GM12878 (cell line): ENCODE results near the gene ZDHHC21. TPM values are rescaled to one million over a fixed set of nuclear protein-coding genes. Genes with fewer than 3 reads are reported as not detected.

Experiments
- ATAC-seq: fragments of 200-7000 bp; cut with Tn5 transposase; 3 replicates; pipeline ENCODE4 v1.9.1; 2020; ENCODE audit warnings: mild to moderate bottlenecking, moderate library complexity
- BruUV-seq: library from RNA; stranded (reverse); fragments of 400-500 nt; replicated peaks from 2 replicates; lab custom pipeline; 2021; lab: Mats Ljungman, UMichigan
- CTCF ChIA-PET: fragments of 300-600 bp; sonication (Branson Sonifier 250); formaldehyde crosslinking; extraction: SDS; loops from one replicate; lab custom pipeline; 2021; ENCODE audit warnings: inconsistent platforms; lab: Yijun Ruan, JAX
- POLR2A ChIA-PET: fragments of 350-600 bp; formaldehyde crosslinking; extraction: SDS; loops from one replicate; lab custom pipeline; 2021; ENCODE audit warnings: inconsistent platforms; lab: Charles Lee
- RAD21 ChIA-PET: fragments of 300-600 bp; sonication (Branson Sonifier 250); formaldehyde crosslinking; loops from one replicate; lab custom pipeline; 2023; ENCODE audit warnings: antibody characterized with exemption; ENCODE audit not compliant: unreplicated experiment; lab: Charles Lee
- SMC1A ChIA-PET: fragments of 300-600 bp; sonication (Branson Sonifier 250); formaldehyde crosslinking; loops from one replicate; lab custom pipeline; 2023; ENCODE audit not compliant: unreplicated experiment, uncharacterized antibody; lab: Charles Lee
- DNase-seq: peaks from one replicate; pipeline ENCODE4 v3.0.0-alpha.2; 2011; ENCODE audit warnings: low read depth, low spot score
- FAIRE-seq: peaks from 3 replicates; lab custom pipeline; 2011; peaks lifted over from hg19 to GRCh38; lab: Jason Lieb, UNC
- H2AFZ ChIP-seq: 2 replicates; pipeline ENCODE4 v1.6.0; 2011; ENCODE audit warnings: low read depth, low read length, control low read depth; ENCODE audit not compliant: control insufficient read depth
- H3K27ac ChIP-seq: 2 replicates; pipeline ENCODE4 v1.5.1; 2011; ENCODE audit warnings: control low read depth; ENCODE audit not compliant: control insufficient read depth, insufficient read depth
- H3K27me3 ChIP-seq, 2 experiments: replicated peaks in 1 of 2; 2 replicates each; pipeline versions ENCODE4 v1.6.0 to v1.6.1; 2011; ENCODE audit warnings: low read length in 1 of 2; ENCODE audit not compliant: control insufficient read depth in 2 of 2, insufficient read depth in 2 of 2
- H3K36me3 ChIP-seq, 2 experiments: 2 replicates each; pipeline ENCODE4 v1.5.1; 2011; ENCODE audit warnings: low read length in 1 of 2; ENCODE audit not compliant: control insufficient read depth in 2 of 2, insufficient read depth in 2 of 2
- H3K4me1 ChIP-seq: 2 replicates; pipeline ENCODE4 v1.6.1; 2011; ENCODE audit warnings: mild to moderate bottlenecking, low read length, moderate library complexity, mixed read lengths; ENCODE audit not compliant: control insufficient read depth, insufficient read depth
- H3K4me2 ChIP-seq: 2 replicates; pipeline ENCODE4 v1.6.0; 2011; ENCODE audit warnings: control low read depth; ENCODE audit not compliant: control insufficient read depth, insufficient read depth
- H3K4me3 ChIP-seq: fragments of 200-600 bp; sonication (generic); 2 replicates; pipeline ENCODE4 v1.5.1; 2016
- H3K79me2 ChIP-seq: 2 replicates; pipeline ENCODE4 v1.6.0; 2011; ENCODE audit warnings: low read length; ENCODE audit not compliant: control insufficient read depth, insufficient read depth
- H3K9ac ChIP-seq: 2 replicates; pipeline ENCODE4 v1.8.0; 2011; ENCODE audit warnings: low read length, control low read depth, mixed read lengths; ENCODE audit not compliant: control insufficient read depth, insufficient read depth
- H3K9me3 ChIP-seq: replicated peaks from 3 replicates; pipeline ENCODE4 v1.5.1; 2011; ENCODE audit warnings: mild to moderate bottlenecking, low read length; ENCODE audit not compliant: control insufficient read depth, insufficient read depth
- H4K20me1 ChIP-seq: 2 replicates; pipeline ENCODE4 v1.6.0; 2011; ENCODE audit not compliant: control insufficient read depth, insufficient read depth
- BACH1 ChIP-seq: fragments of 450-650 bp; IDR thresholded peaks from 2 replicates; pipeline ENCODE4 v1.6.1; 2017; ENCODE audit warnings: mild to moderate bottlenecking, borderline replicate concordance
- BHLHE40 ChIP-seq, 2 experiments: fragments of 450-650 bp in 1 of 2; IDR thresholded peaks; 2 replicates each; pipeline ENCODE4 v1.6.1; 2011 to 2017; ENCODE audit warnings: low read depth in 2 of 2, borderline replicate concordance in 1 of 2, improper control_type of control experiment in 1 of 2, low read length in 1 of 2, mild to moderate bottlenecking in 1 of 2
- BMI1 ChIP-seq: fragments of 450-650 bp; IDR thresholded peaks from 2 replicates; pipeline ENCODE4 v1.6.1; 2016; ENCODE audit warnings: mild to moderate bottlenecking, moderate library complexity, borderline replicate concordance
- CHD1 ChIP-seq: IDR thresholded peaks from 2 replicates; pipeline ENCODE4 v1.6.1; 2012; ENCODE audit warnings: low read depth, low read length, improper control_type of control experiment
- CHD2 ChIP-seq: IDR thresholded peaks from 2 replicates; pipeline ENCODE4 v1.6.1; 2011; ENCODE audit warnings: low read depth, low read length, improper control_type of control experiment, borderline replicate concordance
- HDAC6 ChIP-seq: fragments of 200-600 bp; sonication (generic); IDR thresholded peaks from one replicate; pipeline ENCODE4 v1.8.0; 2017; ENCODE audit warnings: antibody characterized with exemption; ENCODE audit not compliant: unreplicated experiment
- IRF4 ChIP-seq: IDR thresholded peaks from 2 replicates; pipeline ENCODE4 v1.6.1; 2011; ENCODE audit warnings: low read depth, low read length
- LARP7 ChIP-seq: fragments of 450-650 bp; IDR thresholded peaks from 2 replicates; pipeline ENCODE4 v1.6.1; 2017; ENCODE audit warnings: mild to moderate bottlenecking
- NFIC ChIP-seq: IDR thresholded peaks from 2 replicates; pipeline ENCODE4 v1.6.1; 2012; ENCODE audit warnings: low read depth, mild to moderate bottlenecking, inconsistent platforms, low read length, moderate library complexity
- NFYB ChIP-seq: IDR thresholded peaks from 2 replicates; pipeline ENCODE4 v1.6.1; 2011; ENCODE audit warnings: low read depth, mild to moderate bottlenecking, low read length, improper control_type of control experiment, moderate library complexity; ENCODE audit not compliant: insufficient read depth
- NRF1 ChIP-seq: conservative IDR thresholded peaks from 2 replicates; pipeline ENCODE4 v1.6.1; 2011; ENCODE audit warnings: mild to moderate bottlenecking, low read depth, low read length, improper control_type of control experiment
- PKNOX1 ChIP-seq: fragments of 450-650 bp; IDR thresholded peaks from 2 replicates; pipeline ENCODE4 v1.6.1; 2016; ENCODE audit warnings: mild to moderate bottlenecking
- RFX5 ChIP-seq: IDR thresholded peaks from 2 replicates; pipeline ENCODE4 v1.6.1; 2011; ENCODE audit warnings: low read depth, low read length, improper control_type of control experiment
- SMAD5 ChIP-seq: IDR thresholded peaks from 2 replicates; pipeline ENCODE4 v1.6.1; 2016; ENCODE audit warnings: antibody characterized with exemption, low read depth
- SREBF2 ChIP-seq: IDR thresholded peaks from 2 replicates; pipeline ENCODE4 v1.6.1; 2012; ENCODE audit warnings: mild to moderate bottlenecking, low read length
- SRF ChIP-seq, 2 experiments: IDR thresholded peaks; 2 replicates each; pipeline ENCODE4 v1.6.1; 2011; ENCODE audit warnings: low read depth in 2 of 2, low read length in 2 of 2, mild to moderate bottlenecking in 1 of 2, moderate library complexity in 1 of 2
- STAT3 ChIP-seq: IDR thresholded peaks from 2 replicates; pipeline ENCODE4 v1.6.1; 2011; ENCODE audit warnings: low read depth, low read length, improper control_type of control experiment
- ZBTB4 ChIP-seq: fragments of 450-650 bp; formaldehyde crosslinking; IDR thresholded peaks from 2 replicates; pipeline ENCODE4 v1.4.0; 2022; ENCODE audit warnings: mild to moderate bottlenecking, moderate library complexity
- ZNF622 ChIP-seq: fragments of 450-650 bp; IDR thresholded peaks from 2 replicates; pipeline ENCODE4 v1.6.1; 2017; ENCODE audit warnings: mild to moderate bottlenecking, inconsistent platforms
- ZZZ3 ChIP-seq: IDR thresholded peaks from 2 replicates; pipeline ENCODE4 v1.6.1; 2011; ENCODE audit warnings: low read depth; ENCODE audit not compliant: control insufficient read depth, insufficient read length
- WGBS: methylation state at CpG from one replicate; pipeline ENCODE4 v1.1.6; 2016; ENCODE audit warnings: low lambda C conversion rate; ENCODE audit not compliant: insufficient replicate concordance, insufficient coverage; ENCODE audit errors: missing lambda C conversion rate; 5-methylcytosine and 5-hydroxymethylcytosine counted together
- in situ Hi-C: fragments of 300-500 bp; cut with MboI; formaldehyde crosslinking; loops from 9 replicates; pipeline ENCODE4 v1.14.3; 2018; ENCODE audit warnings: mixed read lengths
- intact Hi-C: fragments of 100-400 bp; cut with micrococcal nuclease; formaldehyde crosslinking; loops from one replicate; pipeline ENCODE4 v1.14.2; 2022; ENCODE audit not compliant: unreplicated experiment
- polyA plus RNA-seq, 11 experiments: library from polyadenylated mRNA; depleted of rRNA in 4 of 11; unstranded in 6 of 11; stranded (reverse) in 5 of 11; fragments of >200 nt; fragmentation: Nextera tagmentation in 4 of 11; fragmentation: Illumina TruSeq in 1 of 11; extraction: Ambion mirVana in 4 of 11; extraction: Trizol in 1 of 11; gene quantifications; 1 replicate in 1 of 11; 2 replicates in 10 of 11; pipeline versions ENCODE4 v1.2.1 to v1.2.3, GENCODE V29; 2011 to 2016; ENCODE audit warnings: inconsistent platforms in 2 of 11, missing spikeins in 2 of 11, low read depth in 1 of 11
- total RNA-seq, 4 experiments: library from RNA; depleted of rRNA in 3 of 4; stranded (reverse); fragments of >200 nt in 3 of 4; fragmentation: Illumina TruSeq in 1 of 4; extraction: Trizol in 1 of 4; gene quantifications; 2 replicates each; pipeline versions ENCODE4 v1.2.1 to v1.2.3, GENCODE V29; 2013 to 2021

Gene ZDHHC21
- total and polyA plus RNA-seq, 10 of the 15 experiments (the other 5 are each of a cell fraction or from before 2014, with no cell fraction given): 2.6 to 14.6 (median 9.1) TPM

- ChIA-PET SMC1A (no interaction called here), CTCF (interaction anchor here (0.9 to 1.3 kb wide), 2 partner anchors 12 to 205 kb away, joined by 3 to 4 read pairs; no protein-coding TSS in a partner anchor), POLR2A (interaction anchor here (0.8 kb wide), 1 partner anchor 32 kb away, joined by 3 read pairs; no protein-coding TSS in a partner anchor)
- Histone ChIP-seq H3K27me3 (no peaks in the 10 kb centered on the region), H2AFZ (no peak overlapping the region), H3K4me2 (no peak overlapping the region), H4K20me1 (no peaks in the 10 kb centered on the region), H3K4me3 (no peak overlapping the region), H3K36me3 (no peaks in the 10 kb centered on the region), H3K9me3 (no peaks in the 10 kb centered on the region; the same call in 2 of the 3 replicates), H3K9ac (no peak overlapping the region)
- BruUV-seq: no TSS peak
- 59% methylated on average over 9 of the region's 9 CpGs for WGBS
- DNase-seq: no peak
- TF ChIP-seq RFX5 (no peak), NFIC (no peak), ZZZ3 (no peak), BMI1 (no peak), ZBTB4 (no peak), NFYB (no peak), NRF1 (no peak), SMAD5 (no peak), BHLHE40 (IDR thresholded peaks at IDR 0.05; ENCODE audit: borderline replicate concordance in 1 of 2, low read depth in 2 of 2, low read length in 1 of 2) (no peak), IRF4 (no peak), LARP7 (no peak), HDAC6 (no peak), STAT3 (no peak), SREBF2 (no peak), ZNF622 (no peak), SRF (IDR thresholded peaks at IDR 0.05; ENCODE audit: low read depth in 2 of 2, low read length in 2 of 2) (no peak), BACH1 (no peak), CHD1 (no peak), PKNOX1 (no peak), CHD2 (no peak)
- TF ChIP-seq, all 136 proteins: peak for 0
- no peaks in the 10 kb centered on the region for H3K4me1 ChIP-seq
- RAD21 ChIA-PET: no interaction called here
- in situ Hi-C loops (no loop called here), intact Hi-C loops (no loop called here)
- no peak for ATAC-seq
- H3K79me2 ChIP-seq: no peaks in the 10 kb centered on the region
- FAIRE-seq: no peak
- no peak overlapping the region for H3K27ac ChIP-seq
Observed at GRCh38 chr9:14563902-14564624, 129.2 kb downstream of the ZDHHC21 start.
